KOPT-K1 (cell line): ENCODE measurements around the gene SERF2.
"Not testable (repeated sequence)": the region's sequence is repeated elsewhere in the genome, so short reads cannot be mapped to it uniquely, and the experiment has no call there.

Source experiments
- H3K27ac ChIP-seq: fragments of 200-600 bp; sonication (generic); 2 replicates; pipeline ENCODE4 v1.5.1; 2016; ENCODE audit warnings: antibody characterized with exemption, mild to moderate bottlenecking, low read depth, low read length; ENCODE audit not compliant: poor library complexity, severe bottlenecking
- H3K36me3 ChIP-seq: fragments of 200-600 bp; sonication (generic); 2 replicates; pipeline ENCODE4 v1.5.1; 2017; ENCODE audit warnings: antibody characterized with exemption, mild to moderate bottlenecking, low read length, moderate library complexity; ENCODE audit not compliant: insufficient read depth
- H3K9me3 ChIP-seq: fragments of 200-600 bp; sonication (generic); 2 replicates; pipeline ENCODE4 v1.5.1; 2017; ENCODE audit warnings: antibody characterized with exemption, low read length, mild to moderate bottlenecking; ENCODE audit not compliant: insufficient read depth, poor library complexity, severe bottlenecking

Gene SERF2

GRCh38 chr15:43802676-43803075 lies 10.6 kb downstream of the SERF2 start:
- peaks cover 79% of the 10 kb centered on the region for H3K36me3 ChIP-seq
- H3K27ac ChIP-seq, H3K9me3 ChIP-seq: not testable (repeated sequence)

- Histone ChIP-seq H3K36me3 (peaks cover 98% of the 10 kb centered on the region), H3K9me3 (no peaks in the 10 kb centered on the region), H3K27ac (no peak overlapping the region)
Observed at GRCh38 chr15:43808435-43808950, 16.4 kb downstream of the SERF2 start.

GRCh38 chr15:43808960-43809678 lies 17.0 kb downstream of the SERF2 start:
- no peaks in the 10 kb centered on the region for H3K9me3 ChIP-seq
- H3K36me3 ChIP-seq: peaks cover 99% of the 10 kb centered on the region
- H3K27ac ChIP-seq: no peak overlapping the region

- H3K27ac ChIP-seq, H3K9me3 ChIP-seq: not testable (repeated sequence)
- H3K36me3 ChIP-seq: peaks cover 89% of the 10 kb centered on the region
Observed at GRCh38 chr15:43815064-43815463, 22.9 kb downstream of the SERF2 start.

- peaks cover 40% of the 10 kb centered on the region for H3K36me3 ChIP-seq
- H3K27ac ChIP-seq: no peak overlapping the region
- no peaks in the 10 kb centered on the region for H3K9me3 ChIP-seq
Observed at GRCh38 chr15:43821505-43821904, 29.4 kb downstream of the SERF2 start.

- Histone ChIP-seq H3K36me3 (peaks cover 26% of the 10 kb centered on the region), H3K27ac (peak within 1 kb of the TSS; percentile 88), H3K9me3 (no peaks in the 10 kb centered on the region)
Observed at GRCh38 chr15:43824302-43825246, 32.5 kb downstream of the SERF2 start, which contains the start of gene MFAP1. Gene MFAP1, minus strand, starts transcription at chr15:43824690. Its CDS starts 121 bp downstream, at chr15:43824569.

- Histone ChIP-seq H3K27ac (peak overlapping the region; percentile 88), H3K36me3 (peaks cover 26% of the 10 kb centered on the region)
- H3K9me3 ChIP-seq: not testable (repeated sequence)
Observed at GRCh38 chr15:43825305-43825704, 33.2 kb downstream of the SERF2 start.

GRCh38 chr15:43826029-43826507 lies 33.9 kb downstream of the SERF2 start:
- Histone ChIP-seq H3K36me3 (peaks cover 33% of the 10 kb centered on the region), H3K27ac (peak overlapping the region; percentile 88), H3K9me3 (no peaks in the 10 kb centered on the region)

- Histone ChIP-seq H3K27ac (peak within 1 kb of the TSS; percentile 88), H3K36me3 (peaks cover 34% of the 10 kb centered on the region), H3K9me3 (no peaks in the 10 kb centered on the region)
Observed at GRCh38 chr15:43826508-43827341, 34.6 kb downstream of the SERF2 start, which contains the start of gene WDR76. Gene WDR76, plus strand, starts transcription at chr15:43827002. Its CDS starts 31 bp downstream, at chr15:43827033.

GRCh38 chr15:43828061-43828657 lies 36.0 kb downstream of the SERF2 start:
- peaks cover 41% of the 10 kb centered on the region for H3K36me3 ChIP-seq
- peak overlapping the region; percentile 88 for H3K27ac ChIP-seq
- H3K9me3 ChIP-seq: no peaks in the 10 kb centered on the region

- H3K36me3 ChIP-seq: peaks cover 57% of the 10 kb centered on the region
- H3K9me3 ChIP-seq, H3K27ac ChIP-seq: not testable (repeated sequence)
Observed at GRCh38 chr15:43829951-43830540, 37.9 kb downstream of the SERF2 start.

- H3K36me3 ChIP-seq: peaks cover 65% of the 10 kb centered on the region
- not testable (repeated sequence) for H3K9me3 ChIP-seq, H3K27ac ChIP-seq
Observed at GRCh38 chr15:43830691-43831275, 38.7 kb downstream of the SERF2 start.

GRCh38 chr15:43831519-43832052 lies 39.5 kb downstream of the SERF2 start:
- H3K27ac ChIP-seq, H3K9me3 ChIP-seq: not testable (repeated sequence)
- peaks cover 73% of the 10 kb centered on the region for H3K36me3 ChIP-seq
